GM21619 (cell line): ENCODE data around the gene VAV2.
A peak's percentile ranks its signal among the peaks of the same experiment; 100 is the strongest.

ENCODE experiments used
- ATAC-seq: cut with Tn5 transposase; IDR thresholded peaks from one replicate; pipeline ENCODE4 v1.9.1; 2021; ENCODE audit not compliant: unreplicated experiment

The VAV2 gene

GRCh38 chr9:134027561-134027960 lies 35.4 kb upstream of the VAV2 start:
- no peak for ATAC-seq

GRCh38 chr9:134026981-134027380 lies 34.9 kb upstream of the VAV2 start:
- no peak for ATAC-seq

- ATAC-seq: no peak
These were observed 34.5 kb upstream of the VAV2 start for GRCh38 chr9:134026581-134026980.

- ATAC-seq: peak; percentile 44
These were observed 33.8 kb upstream of the VAV2 start for GRCh38 chr9:134025606-134026541.

GRCh38 chr9:134024828-134025605 lies 32.9 kb upstream of the VAV2 start, which contains the start of gene BRD3OS:
BRD3OS (plus strand) TSS chr9:134025481; CDS start chr9:134026748, 1,267 bp downstream.
- ATAC-seq: peak; percentile 77

- no peak for ATAC-seq
These were observed 32.2 kb upstream of the VAV2 start for GRCh38 chr9:134024214-134024792.

GRCh38 chr9:134014946-134015345 lies 22.8 kb upstream of the VAV2 start:
- ATAC-seq: no peak

- no peak for ATAC-seq
These were observed 19.3 kb upstream of the VAV2 start for GRCh38 chr9:134011401-134011800.

GRCh38 chr9:134010310-134011173 lies 18.4 kb upstream of the VAV2 start:
- ATAC-seq: no peak

GRCh38 chr9:134007571-134007970 lies 15.4 kb upstream of the VAV2 start:
- no peak for ATAC-seq

- ATAC-seq: no peak
These were observed 15.0 kb upstream of the VAV2 start for GRCh38 chr9:134007150-134007549.

- ATAC-seq: no peak
These were observed 13.3 kb upstream of the VAV2 start for GRCh38 chr9:134005381-134005780.

GRCh38 chr9:134004881-134005280 lies 12.8 kb upstream of the VAV2 start:
- no peak for ATAC-seq

GRCh38 chr9:134004131-134004873 lies 12.2 kb upstream of the VAV2 start:
- no peak for ATAC-seq

- ATAC-seq: no peak
These were observed 11.1 kb upstream of the VAV2 start for GRCh38 chr9:134003237-134003636.

GRCh38 chr9:134002796-134003195 lies 10.7 kb upstream of the VAV2 start:
- no peak for ATAC-seq

GRCh38 chr9:133999851-134000265 lies 7.7 kb upstream of the VAV2 start:
- no peak for ATAC-seq

- ATAC-seq: no peak
These were observed 6.9 kb upstream of the VAV2 start for GRCh38 chr9:133998915-133999595.

- ATAC-seq: no peak
These were observed 5.5 kb upstream of the VAV2 start for GRCh38 chr9:133997584-133997983.
